ENCODE data around the gene FAM168A.

Gene FAM168A

DNA sequence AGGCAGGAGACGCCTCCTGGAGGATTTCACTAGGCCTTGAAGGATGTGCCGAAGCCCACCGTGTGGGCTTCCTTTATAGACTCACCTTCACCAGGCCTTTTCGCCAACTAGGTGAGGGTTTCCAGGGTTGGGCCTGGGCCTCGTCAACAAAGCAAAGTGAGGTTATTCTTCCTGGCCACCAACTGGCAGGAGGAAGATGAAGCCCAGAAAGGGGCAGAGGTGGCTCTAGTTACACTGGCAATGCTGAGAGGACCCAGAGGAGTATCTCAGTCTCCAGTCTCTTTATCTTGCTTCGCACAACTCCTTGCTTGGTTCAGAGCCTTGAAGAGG lies 222.1 kb downstream of the FAM168A start:
- Mint-ChIP-seq H3K36me3 (peaks cover 29 to 34% of the 10 kb centered on the region in 2 donors), H3K9me3 (no peaks in the 10 kb centered on the region), H3K4me1 (peaks cover 61 to 70% of the 10 kb centered on the region in 2 donors), H3K27ac (peak overlapping the region; percentile 98), H3K27me3 (no peaks in the 10 kb centered on the region), H3K4me3 (peak overlapping the region; percentile 94 to 96)
- DNase-seq (no peak), ATAC-seq (replicated peaks) (no peak)

DNA sequence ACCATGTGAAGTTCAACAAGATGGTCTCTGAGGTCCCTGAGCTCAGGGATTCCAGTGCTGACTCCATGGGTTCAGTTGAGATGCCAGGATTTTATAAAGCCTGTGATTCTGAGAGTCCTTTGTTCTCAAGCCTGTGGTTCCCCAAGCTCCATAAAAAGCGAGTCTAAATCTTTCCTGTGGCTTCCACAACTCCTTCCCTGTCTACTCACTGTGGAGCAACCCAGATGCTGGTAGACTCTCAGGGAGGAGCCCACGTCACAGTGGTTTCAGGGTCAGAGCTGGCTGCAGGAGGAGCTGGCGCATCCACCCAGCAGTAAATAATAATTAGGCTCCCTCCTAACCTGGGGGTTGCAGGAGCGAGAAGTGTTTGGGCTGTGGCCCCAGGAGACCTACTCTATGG lies 223.8 kb downstream of the FAM168A start:
- Mint-ChIP-seq H3K9me3 (no peaks in the 10 kb centered on the region), H3K4me3 (no peak overlapping the region), H3K27ac (no peak overlapping the region), H3K36me3 (peaks cover 17 to 24% of the 10 kb centered on the region in 2 donors), H3K4me1 (peaks cover 44 to 65% of the 10 kb centered on the region in 2 donors), H3K27me3 (no peaks in the 10 kb centered on the region)
- DNase-seq (no peak), ATAC-seq (replicated peaks) (no peak)

DNA sequence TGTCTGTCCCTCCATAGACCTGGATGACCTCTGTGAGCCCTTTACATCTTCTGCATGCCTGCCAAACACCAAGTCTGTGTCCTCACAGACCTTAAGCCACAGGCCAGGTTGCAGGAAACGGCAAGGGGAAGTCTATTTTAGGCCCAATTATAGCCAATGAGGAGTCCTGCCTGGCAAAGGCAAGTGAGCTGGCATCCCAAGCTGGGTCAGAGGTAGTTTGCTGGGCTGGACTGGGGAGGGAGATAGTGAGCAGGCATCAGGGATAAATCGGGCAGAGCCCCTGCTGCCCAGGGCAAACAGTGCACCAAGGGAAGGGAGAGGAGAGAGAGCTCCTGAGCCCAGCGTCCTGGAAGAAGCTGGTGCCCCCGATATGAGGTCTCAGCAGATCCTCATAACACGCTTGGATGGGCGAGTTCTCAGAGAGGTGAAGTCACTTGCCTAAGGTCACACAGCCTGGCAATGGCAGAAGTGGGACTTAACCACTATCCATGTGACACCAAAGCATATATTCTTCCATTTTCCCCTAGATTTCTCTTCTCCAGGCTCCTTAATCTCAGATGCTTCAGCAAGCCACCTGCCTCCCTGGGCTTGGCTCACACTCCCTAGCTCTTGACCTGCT lies 225.4 kb downstream of the FAM168A start:
- no peak overlapping the region for H3K4me3 Mint-ChIP-seq
- H3K36me3 Mint-ChIP-seq = peaks cover 13 to 19% of the 10 kb centered on the region in 2 donors
- H3K27me3 Mint-ChIP-seq = no peaks in the 10 kb centered on the region
- ATAC-seq (replicated peaks) (peak in 1 of 2 donors; percentile 7), DNase-seq (no peak)
- H3K4me1 Mint-ChIP-seq = peaks cover 45 to 61% of the 10 kb centered on the region in 2 donors
- H3K9me3 Mint-ChIP-seq = no peaks in the 10 kb centered on the region
- peak overlapping the region; percentile 84 for H3K27ac Mint-ChIP-seq

DNA sequence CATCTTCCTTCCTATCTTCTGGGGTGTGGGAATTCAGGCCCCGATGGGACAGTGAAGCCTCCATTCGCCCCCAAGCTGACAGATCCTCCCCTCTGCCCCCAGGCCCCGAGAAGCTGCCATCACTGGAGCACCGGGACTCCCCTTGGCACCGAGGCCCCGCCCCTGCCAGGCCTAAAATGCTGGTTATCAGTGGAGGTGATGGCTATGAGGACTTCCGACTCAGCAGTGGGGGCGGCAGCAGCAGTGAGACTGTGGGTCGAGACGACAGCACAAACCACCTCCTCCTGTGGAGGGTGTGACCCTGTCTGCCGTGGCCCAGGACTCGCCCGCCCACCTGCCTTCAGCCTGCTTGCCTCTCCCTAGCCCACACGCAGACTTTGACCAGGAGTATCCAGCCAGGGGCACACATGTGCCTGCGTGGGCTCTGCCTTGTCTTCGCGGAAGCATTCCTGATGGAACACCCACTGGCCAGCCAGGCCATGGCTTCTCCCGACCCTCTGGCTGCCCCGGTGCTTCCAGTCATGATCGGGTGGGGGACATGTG lies 230.4 kb downstream of the FAM168A start:
- Mint-ChIP-seq H3K27me3 (no peaks in the 10 kb centered on the region), H3K27ac (peak overlapping the region; percentile 56), H3K4me1 (peaks cover 56 to 91% of the 10 kb centered on the region in 2 donors), H3K4me3 (peak overlapping the region in 1 of 2 donors; percentile 19), H3K9me3 (no peaks in the 10 kb centered on the region), H3K36me3 (peaks cover 33 to 53% of the 10 kb centered on the region in 2 donors)
- ATAC-seq (replicated peaks) = peak; percentile 18 to 30
- DNase-seq = no peak

DNA sequence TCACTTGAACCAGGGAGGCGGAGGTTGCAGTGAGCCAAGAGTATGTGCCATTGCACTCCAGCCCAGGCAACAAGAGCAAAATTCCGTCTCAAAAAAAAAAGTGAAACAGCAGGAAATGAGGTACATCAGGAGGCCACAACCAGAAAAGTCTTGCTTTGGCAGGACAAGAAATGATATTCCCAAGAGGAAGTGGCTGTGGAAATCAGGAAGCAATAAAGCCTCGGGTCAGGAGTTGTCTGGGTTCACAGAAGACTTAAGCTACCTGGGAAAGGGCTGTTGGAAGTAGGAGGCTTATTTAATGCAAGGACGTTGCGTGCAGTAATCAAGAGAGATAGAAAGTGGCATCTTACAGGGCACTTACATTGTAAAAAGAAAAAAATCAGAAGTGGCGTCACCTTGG lies 231.0 kb downstream of the FAM168A start:
- peaks cover 36 to 55% of the 10 kb centered on the region in 2 donors for H3K36me3 Mint-ChIP-seq
- H3K27ac Mint-ChIP-seq = no peak overlapping the region
- H3K9me3 Mint-ChIP-seq = no peaks in the 10 kb centered on the region
- no peaks in the 10 kb centered on the region for H3K27me3 Mint-ChIP-seq
- no peak for ATAC-seq (replicated peaks)
- no peak overlapping the region for H3K4me3 Mint-ChIP-seq
- H3K4me1 Mint-ChIP-seq = peaks cover 52 to 87% of the 10 kb centered on the region in 2 donors
- DNase-seq = no peak

DNA sequence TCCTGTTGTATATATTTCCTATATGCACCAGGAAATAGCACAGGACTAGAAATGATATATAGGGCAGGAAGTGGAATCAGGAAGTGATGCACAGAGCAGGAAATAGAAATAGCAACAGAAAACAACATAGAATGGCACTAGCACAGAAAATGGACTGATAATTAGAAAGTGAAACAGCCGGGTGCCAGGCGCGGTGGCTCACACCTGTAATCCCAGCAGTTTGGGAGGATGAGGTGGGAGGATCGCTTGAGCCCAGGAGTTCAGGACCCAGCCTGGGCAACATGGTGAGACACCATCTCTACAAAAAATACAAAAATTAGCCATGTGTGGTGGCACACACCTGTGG lies 231.7 kb downstream of the FAM168A start:
- no peaks in the 10 kb centered on the region for H3K9me3 Mint-ChIP-seq
- DNase-seq = no peak
- peak overlapping the region; percentile 88 for H3K27ac Mint-ChIP-seq
- H3K27me3 Mint-ChIP-seq = no peaks in the 10 kb centered on the region
- no peak overlapping the region for H3K4me3 Mint-ChIP-seq
- peaks cover 46 to 80% of the 10 kb centered on the region in 2 donors for H3K4me1 Mint-ChIP-seq
- H3K36me3 Mint-ChIP-seq = peaks cover 42 to 59% of the 10 kb centered on the region in 2 donors
- ATAC-seq (replicated peaks) = peak; percentile 44 to 52

DNA sequence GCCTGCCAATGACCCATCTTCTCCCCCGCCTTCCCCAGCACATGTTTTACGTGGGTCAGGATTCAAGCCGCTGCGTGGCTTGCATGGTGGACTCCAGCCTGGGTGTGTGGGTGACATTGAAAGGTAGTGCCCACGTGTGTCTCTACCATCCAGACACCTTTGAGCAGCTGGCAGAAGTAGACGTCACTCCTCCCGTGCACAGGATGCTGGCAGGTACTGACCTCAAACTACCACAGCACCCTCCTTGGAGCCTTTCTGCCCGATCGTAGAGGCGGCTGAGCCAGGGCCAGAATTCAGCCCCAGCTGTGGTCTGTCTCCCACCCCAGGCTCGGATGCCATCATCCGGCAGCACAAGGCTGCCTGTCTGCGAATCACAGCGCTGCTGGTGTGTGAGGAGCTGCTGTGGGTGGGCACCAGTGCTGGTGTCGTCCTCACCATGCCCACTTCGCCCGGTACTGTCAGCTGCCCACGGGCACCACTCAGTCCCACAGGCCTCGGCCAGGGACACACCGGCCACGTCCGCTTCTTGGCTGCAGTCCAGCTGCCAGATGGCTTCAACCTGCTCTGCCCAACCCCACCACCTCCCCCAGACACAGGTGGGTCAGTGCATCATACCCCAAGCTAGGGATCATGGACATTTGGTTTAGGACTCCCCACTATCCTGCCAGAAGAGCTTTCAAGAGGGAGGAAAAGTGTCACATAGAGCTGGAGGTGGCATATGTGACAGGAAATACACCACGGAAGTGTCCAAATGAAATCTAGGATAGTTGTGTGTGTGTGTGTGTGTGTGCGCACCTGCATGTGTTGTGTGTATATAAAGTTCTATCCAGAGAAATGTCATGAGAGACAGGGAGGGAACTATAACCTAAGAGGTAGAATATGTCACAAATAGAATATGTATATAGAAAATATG lies 232.3 kb downstream of the FAM168A start:
- Mint-ChIP-seq H3K27me3 (no peaks in the 10 kb centered on the region), H3K27ac (peak overlapping the region; percentile 88), H3K4me1 (peaks cover 46 to 74% of the 10 kb centered on the region in 2 donors), H3K36me3 (peaks cover 47 to 64% of the 10 kb centered on the region in 2 donors), H3K9me3 (no peaks in the 10 kb centered on the region), H3K4me3 (no peak overlapping the region)
- DNase-seq (no peak), ATAC-seq (replicated peaks) (no peak)

DNA sequence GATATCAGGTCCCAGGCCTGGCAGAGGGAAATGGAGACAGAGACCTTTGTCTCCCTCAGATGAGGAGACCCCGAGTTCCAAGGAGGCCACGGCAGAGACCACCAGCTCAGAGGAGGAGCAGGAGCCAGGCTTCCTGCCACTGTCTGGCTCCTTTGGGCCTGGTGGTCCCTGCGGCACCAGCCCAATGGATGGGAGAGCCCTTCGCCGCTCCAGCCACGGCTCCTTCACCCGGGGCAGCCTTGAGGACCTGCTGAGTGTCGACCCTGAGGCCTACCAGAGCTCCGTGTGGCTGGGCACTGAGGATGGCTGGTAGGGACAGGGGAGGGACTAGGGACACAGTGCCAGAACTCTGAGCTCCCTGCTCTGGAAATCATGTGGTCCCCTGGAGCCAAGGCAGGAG lies 234.8 kb downstream of the FAM168A start:
- H3K27me3 Mint-ChIP-seq = no peaks in the 10 kb centered on the region
- ATAC-seq (replicated peaks) (no peak), DNase-seq (no peak)
- no peaks in the 10 kb centered on the region for H3K9me3 Mint-ChIP-seq
- H3K4me1 Mint-ChIP-seq = peaks cover 39 to 58% of the 10 kb centered on the region in 2 donors
- H3K36me3 Mint-ChIP-seq = peaks cover 62 to 70% of the 10 kb centered on the region in 2 donors
- H3K4me3 Mint-ChIP-seq = no peak overlapping the region
- H3K27ac Mint-ChIP-seq = no peak overlapping the region

DNA sequence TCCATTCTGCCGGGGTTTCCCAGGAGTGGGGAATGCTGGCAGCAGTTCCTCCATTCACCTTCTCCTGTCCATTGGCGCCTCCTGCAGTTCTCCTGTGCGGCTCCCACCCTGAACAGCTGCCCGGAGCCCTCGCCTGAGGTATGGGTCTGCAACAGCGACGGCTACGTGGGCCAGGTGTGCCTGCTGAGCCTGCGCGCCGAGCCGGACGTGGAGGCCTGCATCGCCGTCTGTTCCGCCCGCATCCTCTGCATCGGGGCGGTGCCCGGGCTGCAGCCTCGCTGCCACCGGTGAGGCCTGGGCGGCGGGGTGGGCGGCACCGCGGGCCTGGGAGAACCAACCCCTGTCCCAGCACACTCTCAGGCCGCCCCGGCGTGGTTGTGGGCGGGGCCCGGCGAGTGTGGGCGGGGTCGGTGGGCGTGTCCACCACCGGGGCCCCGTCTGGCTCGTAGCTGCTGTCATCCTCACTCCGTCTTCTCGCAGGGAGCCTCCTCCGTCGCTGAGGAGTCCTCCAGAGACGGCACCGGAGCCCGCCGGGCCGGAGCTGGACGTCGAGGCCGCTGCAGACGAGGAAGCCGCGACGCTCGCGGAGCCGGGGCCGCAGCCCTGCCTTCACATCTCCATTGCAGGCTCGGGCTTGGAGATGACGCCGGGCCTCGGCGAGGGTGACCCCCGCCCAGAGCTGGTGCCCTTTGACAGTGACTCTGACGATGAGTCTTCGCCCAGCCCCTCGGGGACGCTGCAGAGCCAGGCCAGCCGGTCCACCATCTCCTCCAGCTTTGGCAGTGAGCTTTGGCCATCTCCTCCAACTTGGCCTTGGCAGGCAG lies 235.7 kb downstream of the FAM168A start:
- peak overlapping the region; percentile 84 for H3K27ac Mint-ChIP-seq
- DNase-seq = no peak
- peaks cover 62 to 71% of the 10 kb centered on the region in 2 donors for H3K36me3 Mint-ChIP-seq
- no peak overlapping the region for H3K4me3 Mint-ChIP-seq
- no peak for ATAC-seq (replicated peaks)
- peaks cover 29 to 48% of the 10 kb centered on the region in 2 donors for H3K4me1 Mint-ChIP-seq
- H3K9me3 Mint-ChIP-seq = no peaks in the 10 kb centered on the region
- H3K27me3 Mint-ChIP-seq = no peaks in the 10 kb centered on the region

DNA sequence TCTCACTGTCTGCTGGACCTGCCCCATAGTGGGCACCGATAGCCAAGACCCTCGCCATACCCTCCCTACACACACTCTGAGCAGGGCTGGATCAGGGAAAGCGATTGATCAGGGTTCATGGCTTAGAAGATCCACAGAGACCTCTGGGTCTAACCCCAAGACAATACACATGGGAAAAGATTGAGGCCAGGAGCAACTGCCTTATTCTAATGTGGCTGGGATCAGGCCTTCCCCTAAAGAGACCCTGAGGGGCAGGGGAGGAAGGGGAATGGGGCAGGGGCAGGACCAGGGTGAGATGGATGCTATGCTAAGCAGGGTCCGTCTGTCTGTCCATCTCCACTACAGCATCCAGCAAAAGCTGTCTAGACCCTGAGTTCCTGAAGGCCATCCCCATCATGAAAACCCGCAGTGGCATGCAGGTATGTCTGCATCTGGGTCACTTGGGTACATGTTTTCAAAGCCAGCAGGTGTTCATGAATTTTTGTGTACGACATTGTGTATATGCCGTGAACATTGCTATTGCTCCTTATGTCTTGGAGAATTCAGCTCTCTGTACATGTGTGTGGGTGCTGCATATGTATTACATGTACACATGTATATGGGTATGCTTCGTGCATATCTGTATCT lies 237.1 kb downstream of the FAM168A start:
- Mint-ChIP-seq H3K36me3 (peaks cover 60 to 69% of the 10 kb centered on the region in 2 donors), H3K27me3 (no peaks in the 10 kb centered on the region), H3K4me3 (no peak overlapping the region), H3K27ac (no peak overlapping the region), H3K4me1 (peaks cover 22 to 35% of the 10 kb centered on the region in 2 donors), H3K9me3 (no peaks in the 10 kb centered on the region)
- DNase-seq (no peak), ATAC-seq (replicated peaks) (no peak)

DNA sequence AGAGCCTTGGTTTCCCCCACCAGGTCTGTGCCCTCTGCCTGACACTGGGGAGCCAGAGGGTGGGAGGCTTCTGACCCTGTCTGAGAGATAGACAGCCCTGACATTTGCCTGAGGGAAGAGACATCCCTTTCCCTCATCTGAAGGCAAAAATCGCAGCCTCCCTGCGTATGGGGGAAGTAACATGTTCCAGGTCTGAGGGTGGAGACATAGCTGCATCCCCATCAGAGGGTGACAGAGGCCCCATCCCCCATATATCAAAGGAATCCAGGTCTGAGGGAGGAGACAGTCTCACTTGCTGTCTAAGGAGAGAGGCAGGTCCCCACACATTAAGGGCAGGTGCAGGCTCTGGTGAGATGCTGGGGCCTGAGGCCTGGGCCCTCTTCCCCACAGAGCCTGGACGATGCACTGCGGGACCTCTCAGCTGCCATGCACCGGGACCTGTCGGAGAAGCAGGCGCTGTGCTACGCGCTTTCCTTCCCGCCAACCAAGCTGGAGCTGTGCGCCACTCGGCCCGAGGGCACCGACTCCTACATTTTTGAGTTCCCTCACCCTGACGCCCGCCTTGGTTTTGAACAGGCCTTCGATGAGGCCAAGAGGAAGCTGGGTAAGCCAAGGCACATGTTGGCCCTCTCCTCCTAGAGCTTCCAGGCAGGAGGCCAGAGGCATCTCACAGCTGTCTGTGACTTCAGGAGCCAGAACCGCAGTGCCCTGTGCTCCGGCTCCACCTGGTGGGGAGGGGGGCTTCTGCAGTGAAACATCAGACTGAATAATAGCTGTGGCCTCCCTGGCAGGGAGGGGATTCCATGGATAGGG lies 237.8 kb downstream of the FAM168A start:
- no peak overlapping the region for H3K4me3 Mint-ChIP-seq
- ATAC-seq (replicated peaks) = peak in 1 of 2 donors; percentile 38

DNA sequence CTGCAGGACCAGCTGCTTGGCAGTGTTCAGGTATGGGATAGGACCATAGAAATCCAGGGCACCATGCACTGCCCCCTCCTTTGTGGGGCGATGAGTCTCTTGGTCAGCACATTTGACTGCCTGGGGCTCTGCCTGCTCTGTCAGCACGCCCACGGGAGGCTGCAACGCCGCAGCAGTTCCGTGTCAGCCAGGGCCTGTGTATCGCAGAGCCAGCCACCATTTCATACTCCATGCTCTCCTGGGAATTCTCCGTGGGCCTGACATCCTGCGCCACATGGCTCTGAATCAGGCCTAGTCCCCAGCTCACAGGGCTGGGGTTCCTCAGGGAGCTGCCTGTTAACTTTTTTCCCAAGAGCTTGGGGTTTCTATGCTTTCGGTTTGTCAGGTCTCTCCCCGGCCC lies 238.6 kb downstream of the FAM168A start:
- peaks cover 14 to 20% of the 10 kb centered on the region in 2 donors for H3K4me1 Mint-ChIP-seq
- DNase-seq = no peak
- ATAC-seq (replicated peaks) = no peak
- H3K9me3 Mint-ChIP-seq = no peaks in the 10 kb centered on the region
- no peaks in the 10 kb centered on the region for H3K27me3 Mint-ChIP-seq
- peaks cover 66% of the 10 kb centered on the region in 2 donors for H3K36me3 Mint-ChIP-seq
- H3K27ac Mint-ChIP-seq = no peak overlapping the region
- H3K4me3 Mint-ChIP-seq = no peak overlapping the region

More for the DNA sequence above, 237.8 kb downstream of the FAM168A start:
- no peaks in the 10 kb centered on the region for H3K9me3 Mint-ChIP-seq
- H3K27ac Mint-ChIP-seq = peak overlapping the region; percentile 20
- peaks cover 60 to 65% of the 10 kb centered on the region in 2 donors for H3K36me3 Mint-ChIP-seq
- no peaks in the 10 kb centered on the region for H3K27me3 Mint-ChIP-seq
- DNase-seq = no peak
- H3K4me1 Mint-ChIP-seq = peaks cover 20 to 28% of the 10 kb centered on the region in 2 donors

DNA sequence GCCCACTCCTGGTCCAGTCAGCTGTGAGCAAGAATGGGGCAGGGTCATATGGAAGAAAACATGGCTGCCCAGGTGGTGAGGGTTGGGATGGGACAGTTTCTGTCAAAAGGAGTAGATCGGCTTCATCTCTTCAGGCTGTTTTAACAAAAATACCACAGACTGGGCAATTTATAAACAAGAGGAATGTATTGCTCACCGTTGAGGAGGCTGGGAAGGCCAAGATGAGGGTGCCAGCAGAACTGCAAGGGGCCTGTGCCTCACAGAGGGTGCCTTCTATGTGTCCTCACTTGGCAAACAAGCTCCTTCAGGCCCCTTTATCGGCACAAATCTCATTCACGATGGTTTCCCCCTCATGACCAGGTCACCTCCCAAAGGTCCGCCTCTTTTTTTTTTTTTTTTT lies 239.8 kb downstream of the FAM168A start:
- Mint-ChIP-seq H3K4me1 (peaks cover 7 to 10% of the 10 kb centered on the region in 2 donors), H3K9me3 (no peaks in the 10 kb centered on the region), H3K4me3 (no peak overlapping the region), H3K27ac (peak overlapping the region; percentile 9), H3K36me3 (peaks cover 62 to 66% of the 10 kb centered on the region in 2 donors), H3K27me3 (no peaks in the 10 kb centered on the region)
- ATAC-seq (replicated peaks) = no peak
- no peak for DNase-seq

Measured in stimulated activated naive B cell treated with anti-CD40 and anti-IgM and Interleukin-4, amounts not matched to agents 10 μg/mL and 1 μg/mL and 100 μg/mL, for 72 hours (primary cell).